OCI-LY1 (cell line): ENCODE measurements around the gene NFAT5.

Source experiments
- EZH2 ChIP-seq: fragments of 200-600 bp; sonication (generic), shearing (Covaris generic); IDR thresholded peaks from 2 replicates; pipeline ENCODE4 v1.8.0; 2017; ENCODE audit warnings: borderline replicate concordance, mixed run types, mild to moderate bottlenecking, antibody characterized with exemption, low read length, moderate library complexity, mixed read lengths
- TF ChIP-seq, protein P1 (sequence below): fragments of 200-600 bp; sonication (generic), shearing (Covaris generic); IDR thresholded peaks from 2 replicates; pipeline ENCODE4 v1.5.1; 2017; ENCODE audit warnings: mild to moderate bottlenecking, antibody characterized with exemption, low read length, moderate library complexity, mixed read lengths

DNA sequence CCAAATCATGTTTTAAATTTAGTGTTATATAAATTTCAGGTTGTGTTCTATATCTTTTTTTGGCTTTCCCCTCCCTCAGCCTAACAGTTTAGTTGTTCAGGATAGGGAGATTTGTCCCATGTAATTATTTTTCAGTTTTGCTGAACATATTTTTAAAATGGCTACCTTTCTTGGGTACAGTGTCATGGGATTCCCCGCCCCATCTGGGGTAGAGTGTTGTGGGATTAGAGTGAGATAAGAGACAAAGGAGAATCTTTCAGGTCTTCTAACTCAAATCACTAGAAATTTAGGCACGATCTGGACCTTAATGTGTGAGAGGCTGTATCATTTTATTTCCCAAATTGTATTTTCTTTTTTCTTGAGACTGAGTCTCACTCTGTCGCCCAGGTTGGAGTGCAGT is 24.8 kb downstream of the NFAT5 start:
- TF ChIP-seq, protein P1, sequence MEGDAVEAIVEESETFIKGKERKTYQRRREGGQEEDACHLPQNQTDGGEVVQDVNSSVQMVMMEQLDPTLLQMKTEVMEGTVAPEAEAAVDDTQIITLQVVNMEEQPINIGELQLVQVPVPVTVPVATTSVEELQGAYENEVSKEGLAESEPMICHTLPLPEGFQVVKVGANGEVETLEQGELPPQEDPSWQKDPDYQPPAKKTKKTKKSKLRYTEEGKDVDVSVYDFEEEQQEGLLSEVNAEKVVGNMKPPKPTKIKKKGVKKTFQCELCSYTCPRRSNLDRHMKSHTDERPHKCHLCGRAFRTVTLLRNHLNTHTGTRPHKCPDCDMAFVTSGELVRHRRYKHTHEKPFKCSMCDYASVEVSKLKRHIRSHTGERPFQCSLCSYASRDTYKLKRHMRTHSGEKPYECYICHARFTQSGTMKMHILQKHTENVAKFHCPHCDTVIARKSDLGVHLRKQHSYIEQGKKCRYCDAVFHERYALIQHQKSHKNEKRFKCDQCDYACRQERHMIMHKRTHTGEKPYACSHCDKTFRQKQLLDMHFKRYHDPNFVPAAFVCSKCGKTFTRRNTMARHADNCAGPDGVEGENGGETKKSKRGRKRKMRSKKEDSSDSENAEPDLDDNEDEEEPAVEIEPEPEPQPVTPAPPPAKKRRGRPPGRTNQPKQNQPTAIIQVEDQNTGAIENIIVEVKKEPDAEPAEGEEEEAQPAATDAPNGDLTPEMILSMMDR = no peak
- no peak for TF ChIP-seq EZH2
